Activated CD8-positive, alpha-beta memory T cell treated with anti-CD3 and anti-CD28 coated beads, Interleukin-2, amount 50 U/mL, for 48 hours (primary cell): Measurements from ENCODE around the gene CHD2.
"Not testable (repeated sequence)": the region's sequence is repeated elsewhere in the genome, so short reads cannot be mapped to it uniquely, and the experiment has no call there.

Experiments
- DNase-seq: peaks from one replicate; pipeline ENCODE4 v3.0.0-alpha.2; 2020

The CHD2 gene

GRCh38 chr15:92906563-92907081 lies 6.5 kb downstream of the CHD2 start:
- DNase-seq = no peak

GRCh38 chr15:92907229-92907628 lies 7.1 kb downstream of the CHD2 start:
- DNase-seq = no peak

- no peak for DNase-seq
Measured at GRCh38 chr15:92907896-92908712, 8.0 kb downstream of the CHD2 start.

GRCh38 chr15:92908713-92909057 lies 8.6 kb downstream of the CHD2 start:
- no peak for DNase-seq

- no peak for DNase-seq
Measured at GRCh38 chr15:92909136-92909781, 9.1 kb downstream of the CHD2 start.

- no peak for DNase-seq
Measured at GRCh38 chr15:92910451-92910850, 10.3 kb downstream of the CHD2 start.

- DNase-seq = no peak
Measured at GRCh38 chr15:92914103-92914499, 14.0 kb downstream of the CHD2 start.

GRCh38 chr15:92914768-92915221 lies 14.7 kb downstream of the CHD2 start:
- no peak for DNase-seq

GRCh38 chr15:92915766-92916435 lies 15.8 kb downstream of the CHD2 start:
- no peak for DNase-seq

- DNase-seq = peak; percentile 95
Measured at GRCh38 chr15:92917598-92918407, 17.7 kb downstream of the CHD2 start.

GRCh38 chr15:92918881-92919280 lies 18.8 kb downstream of the CHD2 start:
- not testable (repeated sequence) for DNase-seq

GRCh38 chr15:92920595-92921161 lies 20.6 kb downstream of the CHD2 start:
- no peak for DNase-seq

- DNase-seq = no peak
Measured at GRCh38 chr15:92921215-92922131, 21.3 kb downstream of the CHD2 start.

- DNase-seq = no peak
Measured at GRCh38 chr15:92922418-92923002, 22.4 kb downstream of the CHD2 start.

GRCh38 chr15:92924216-92924615 lies 24.1 kb downstream of the CHD2 start:
- no peak for DNase-seq

GRCh38 chr15:92925454-92925853 lies 25.3 kb downstream of the CHD2 start:
- no peak for DNase-seq

- no peak for DNase-seq
Measured at GRCh38 chr15:92928225-92928750, 28.2 kb downstream of the CHD2 start.

- DNase-seq = no peak
Measured at GRCh38 chr15:92929002-92929401, 28.9 kb downstream of the CHD2 start.

- no peak for DNase-seq
Measured at GRCh38 chr15:92930054-92930621, 30.0 kb downstream of the CHD2 start.

- no peak for DNase-seq
Measured at GRCh38 chr15:92930776-92931175, 30.7 kb downstream of the CHD2 start.
